Measurements from ENCODE around the gene KLHL29.

Gene KLHL29

GRCh38 chr2:23529659-23530058, 144.7 kb downstream of the KLHL29 start:
- TF ChIP-seq CTCF (conservative IDR thresholded peaks at IDR 0.05; ENCODE audit: low read depth), result no peak
- no peak overlapping the region for H3K27ac ChIP-seq
- POLR2A ChIA-PET (ENCODE audit: low non-redundant PET), result no interaction called here
- CTCF ChIA-PET, result interaction anchor here (0.7 kb wide), 1 partner anchor 10 kb away, joined by 3 read pairs; no protein-coding TSS in a partner anchor
- DNase-seq (ENCODE audit: low spot score), result no peak

- no peak for DNase-seq (ENCODE audit: low spot score)
- ChIA-PET CTCF (no interaction called here), POLR2A (ENCODE audit: low non-redundant PET) (no interaction called here)
- H3K27ac ChIP-seq, result no peak overlapping the region
- TF ChIP-seq CTCF (conservative IDR thresholded peaks at IDR 0.05; ENCODE audit: low read depth), result no peak
These were observed 145.4 kb downstream of the KLHL29 start for GRCh38 chr2:23530206-23530908.

GRCh38 chr2:23530909-23531276, 145.9 kb downstream of the KLHL29 start:
- TF ChIP-seq CTCF (conservative IDR thresholded peaks at IDR 0.05; ENCODE audit: low read depth), result no peak
- no peak for DNase-seq (ENCODE audit: low spot score)
- ChIA-PET CTCF (no interaction called here), POLR2A (ENCODE audit: low non-redundant PET) (no interaction called here)
- no peak overlapping the region for H3K27ac ChIP-seq

- POLR2A ChIA-PET (ENCODE audit: low non-redundant PET), result no interaction called here
- no peak for DNase-seq (ENCODE audit: low spot score)
- no peak for TF ChIP-seq CTCF (conservative IDR thresholded peaks at IDR 0.05; ENCODE audit: low read depth)
- CTCF ChIA-PET, result no interaction called here
- H3K27ac ChIP-seq, result no peak overlapping the region
These were observed 146.3 kb downstream of the KLHL29 start for GRCh38 chr2:23531280-23531679.

GRCh38 chr2:23531881-23532280, 146.9 kb downstream of the KLHL29 start:
- no peak for DNase-seq (ENCODE audit: low spot score)
- no peak overlapping the region for H3K27ac ChIP-seq
- ChIA-PET CTCF (interaction anchor here (0.7 kb wide), 1 partner anchor 1101 kb away, joined by 3 read pairs; no protein-coding TSS in a partner anchor), POLR2A (ENCODE audit: low non-redundant PET) (no interaction called here)
- no peak for TF ChIP-seq CTCF (conservative IDR thresholded peaks at IDR 0.05; ENCODE audit: low read depth)

GRCh38 chr2:23532391-23533337, 147.7 kb downstream of the KLHL29 start:
- TF ChIP-seq CTCF (conservative IDR thresholded peaks at IDR 0.05; ENCODE audit: low read depth), result no peak
- POLR2A ChIA-PET (ENCODE audit: low non-redundant PET), result no interaction called here
- CTCF ChIA-PET, result interaction anchor here (0.6 to 0.7 kb wide), 2 partner anchors 104 to 1100 kb away, joined by 3 read pairs; no protein-coding TSS in a partner anchor
- no peak overlapping the region for H3K27ac ChIP-seq
- DNase-seq (ENCODE audit: low spot score), result no peak

Measured in RWPE1 (cell line).